Forelimb muscle (tissue), 1 donor: ENCODE measurements around the gene DNAH10. TPM values are rescaled to one million over a fixed set of nuclear protein-coding genes. Genes with fewer than 3 reads are reported as not detected.
"Not testable (repeated sequence)": the region's sequence is repeated elsewhere in the genome, so short reads cannot be mapped to it uniquely, and the experiment has no call there.

Experiments
- DNase-seq: peaks from one replicate; pipeline ENCODE4 v3.0.0-alpha.2; 2013; ENCODE audit warnings: low read depth
- polyA plus RNA-seq: library from polyadenylated mRNA; unstranded; fragments of 120-200 nt; gene quantifications from one replicate; pipeline ENCODE4 v1.2.1, GENCODE V29; 2013; ENCODE audit not compliant: insufficient read length

DNAH10 gene
- polyA plus RNA-seq, 1 donor = 1.6 TPM

GRCh38 chr12:123934829-123935228 is 172.7 kb downstream of the DNAH10 start:
- DNase-seq = no peak

- DNase-seq = no peak
Measured at GRCh38 chr12:123935956-123936355, 173.9 kb downstream of the DNAH10 start.

GRCh38 chr12:123936471-123936870 is 174.4 kb downstream of the DNAH10 start:
- DNase-seq = no peak

GRCh38 chr12:123936956-123937706 is 175.0 kb downstream of the DNAH10 start:
- no peak for DNase-seq

- no peak for DNase-seq
Measured at GRCh38 chr12:123937707-123938591, 175.8 kb downstream of the DNAH10 start.

- DNase-seq = no peak
Measured at GRCh38 chr12:123938679-123939480, 176.8 kb downstream of the DNAH10 start.

GRCh38 chr12:123939716-123940626 is 177.9 kb downstream of the DNAH10 start:
- no peak for DNase-seq

GRCh38 chr12:123940627-123940966 is 178.5 kb downstream of the DNAH10 start:
- no peak for DNase-seq

GRCh38 chr12:123941000-123941399 is 178.9 kb downstream of the DNAH10 start:
- DNase-seq = no peak

GRCh38 chr12:123941624-123942237 is 179.6 kb downstream of the DNAH10 start:
- no peak for DNase-seq

GRCh38 chr12:123942238-123942653 is 180.1 kb downstream of the DNAH10 start:
- DNase-seq = no peak

GRCh38 chr12:123942911-123943648 is 181.0 kb downstream of the DNAH10 start:
- DNase-seq = no peak

GRCh38 chr12:123943816-123944215 is 181.7 kb downstream of the DNAH10 start:
- DNase-seq = no peak

GRCh38 chr12:123944696-123945095 is 182.6 kb downstream of the DNAH10 start:
- DNase-seq = no peak

GRCh38 chr12:123945287-123946151 is 183.4 kb downstream of the DNAH10 start:
- no peak for DNase-seq

GRCh38 chr12:123946152-123946515 is 184.0 kb downstream of the DNAH10 start:
- no peak for DNase-seq

- DNase-seq = not testable (repeated sequence)
Measured at GRCh38 chr12:123946516-123947505, 184.7 kb downstream of the DNAH10 start.

- DNase-seq = not testable (repeated sequence)
Measured at GRCh38 chr12:123947531-123947930, 185.4 kb downstream of the DNAH10 start.
